A549 (cell line): ENCODE measurements around the gene GPX4. TPM values are rescaled to one million over a fixed set of nuclear protein-coding genes. Genes with fewer than 3 reads are reported as not detected.

Source experiments
- ATAC-seq, 2 experiments: fragments of 200-7000 bp in 1 of 2; fragments of >200 bp in 1 of 2; cut with Nextera tagmentation in 1 of 2; cut with Tn5 transposase in 1 of 2; 3 replicates each; pipeline versions ENCODE4 v1.8.0 to v1.9.1; 2018 to 2020; ENCODE audit warnings: mild to moderate bottlenecking in 1 of 2, moderate library complexity in 1 of 2
- CTCF ChIA-PET: fragments of 300-600 bp; sonication (Branson Sonifier 250); formaldehyde crosslinking; extraction: SDS; loops from one replicate; lab custom pipeline; 2021; ENCODE audit warnings: antibody characterized with exemption, inconsistent platforms; lab: Yijun Ruan, JAX
- POLR2A ChIA-PET: fragments of 350-600 bp; formaldehyde crosslinking; extraction: SDS; loops from one replicate; lab custom pipeline; 2021; ENCODE audit warnings: antibody characterized with exemption, inconsistent platforms; lab: Yijun Ruan, JAX
- DNase-seq, 2 experiments: peaks; one replicate each; pipeline versions ENCODE4 v3.0.0 to v3.0.0-alpha.2; 2011 to 2016; ENCODE audit warnings: low read depth in 1 of 2, low spot score in 1 of 2
- FAIRE-seq: peaks from 2 replicates; lab custom pipeline; 2011; peaks lifted over from hg19 to GRCh38; lab: Jason Lieb, UNC
- H3K27ac ChIP-seq, 2 experiments: fragments of >200 bp; sonication (Bioruptor Twin); formaldehyde crosslinking; 3 replicates each; pipeline ENCODE4 v1.5.1; 2016 to 2017
- H3K4me1 ChIP-seq: fragments of >200 bp; sonication (Bioruptor Twin); formaldehyde crosslinking; 3 replicates; pipeline ENCODE4 v1.6.1; 2016
- H3K4me2 ChIP-seq: fragments of >200 bp; sonication (Bioruptor Twin); formaldehyde crosslinking; 3 replicates; pipeline ENCODE4 v1.6.1; 2016
- H3K4me3 ChIP-seq: fragments of >200 bp; sonication (Bioruptor Twin); formaldehyde crosslinking; 3 replicates; pipeline ENCODE4 v1.5.1; 2016
- H3K9me3 ChIP-seq: fragments of >200 bp; sonication (Bioruptor Twin); formaldehyde crosslinking; 3 replicates; pipeline ENCODE4 v1.6.1; 2016
- ATOH8 ChIP-seq: fragments of 250-450 bp; sonication (Bioruptor Pico); IDR thresholded peaks from 2 replicates; pipeline ENCODE4 v1.5.0; 2020; ENCODE audit warnings: low read depth, mild to moderate bottlenecking, moderate library complexity
- BCL3 ChIP-seq: fragments of >200 bp; sonication (Bioruptor Twin); formaldehyde crosslinking; IDR thresholded peaks from 3 replicates; pipeline ENCODE4 v1.6.1; 2016
- BHLHE40 ChIP-seq: IDR thresholded peaks from 2 replicates; pipeline ENCODE4 v1.6.1; 2012; ENCODE audit warnings: low read depth, low read length, inconsistent platforms
- CBX8 ChIP-seq: fragments of 200-600 bp; sonication (generic); IDR thresholded peaks from 2 replicates; pipeline ENCODE4 v1.6.1; 2016
- ESRRA ChIP-seq: fragments of 150-350 bp; IDR thresholded peaks from 2 replicates; pipeline ENCODE4 v1.6.1; 2014; ENCODE audit warnings: mild to moderate bottlenecking, low read length, borderline replicate concordance
- HDAC2 ChIP-seq: fragments of 200-600 bp; sonication (generic); IDR thresholded peaks from 2 replicates; pipeline ENCODE4 v1.6.1; 2016
- KDM1A ChIP-seq: fragments of 200-600 bp; sonication (generic); IDR thresholded peaks from 2 replicates; pipeline ENCODE4 v1.6.1; 2016; ENCODE audit warnings: low read depth, mild to moderate bottlenecking
- NR3C1 ChIP-seq: fragments of >200 bp; sonication (Bioruptor Twin); formaldehyde crosslinking; IDR thresholded peaks from 3 replicates; pipeline ENCODE4 v1.6.1; 2017
- POLR2AphosphoS2 ChIP-seq: conservative IDR thresholded peaks from 2 replicates; pipeline ENCODE4 v1.6.1; 2012; ENCODE audit warnings: low read length, improper control_type of control experiment, inconsistent platforms
- RAD21 ChIP-seq, 2 experiments: fragments of >200 bp in 1 of 2; sonication (Bioruptor Twin) in 1 of 2; formaldehyde crosslinking in 1 of 2; IDR thresholded peaks in 1 of 2; conservative IDR thresholded peaks in 1 of 2; 2 replicates in 1 of 2; 3 replicates in 1 of 2; pipeline ENCODE4 v1.6.1; 2012 to 2018; ENCODE audit warnings: inconsistent platforms in 1 of 2
- RCOR1 ChIP-seq: fragments of 150-350 bp; IDR thresholded peaks from 2 replicates; pipeline ENCODE4 v1.6.1; 2014; ENCODE audit warnings: antibody characterized with exemption, low read length, low read depth
- ZFP36 ChIP-seq: fragments of 450-650 bp; IDR thresholded peaks from 2 replicates; pipeline ENCODE4 v1.6.1; 2014; ENCODE audit warnings: borderline replicate concordance; ENCODE audit not compliant: partially characterized antibody
- ZSCAN20 ChIP-seq: fragments of 250-450 bp; sonication (Bioruptor Pico); IDR thresholded peaks from 2 replicates; pipeline ENCODE4 v1.8.0; 2022; ENCODE audit warnings: mild to moderate bottlenecking, moderate library complexity
- WGBS: methylation state at CpG from one replicate; pipeline ENCODE4 v1.1.6; 2017; ENCODE audit errors: missing lambda C conversion rate; 5-methylcytosine and 5-hydroxymethylcytosine counted together
- polyA plus RNA-seq, 4 experiments: library from polyadenylated mRNA; depleted of rRNA in 3 of 4; stranded (reverse); fragments of >200 nt; fragmentation: RNase III in 1 of 4; extraction: RNeasy Plus Mini Kit Qiagen cat#74134 plus additional on column Dnase treatment in 1 of 4; gene quantifications; 2 replicates in 3 of 4; 3 replicates in 1 of 4; pipeline ENCODE4 v1.2.3, GENCODE V29; 2011 to 2017
- TF ChIP-seq, protein P1 (sequence below): fragments of 200-600 bp; sonication (generic); IDR thresholded peaks from 2 replicates; pipeline ENCODE4 v1.6.1; 2016; ENCODE audit warnings: antibody characterized with exemption, mild to moderate bottlenecking, moderate library complexity

The GPX4 gene
- polyA plus RNA-seq, 2 of the 4 experiments (the other 2 are of a cell fraction): 248 to 394 TPM

DNA sequence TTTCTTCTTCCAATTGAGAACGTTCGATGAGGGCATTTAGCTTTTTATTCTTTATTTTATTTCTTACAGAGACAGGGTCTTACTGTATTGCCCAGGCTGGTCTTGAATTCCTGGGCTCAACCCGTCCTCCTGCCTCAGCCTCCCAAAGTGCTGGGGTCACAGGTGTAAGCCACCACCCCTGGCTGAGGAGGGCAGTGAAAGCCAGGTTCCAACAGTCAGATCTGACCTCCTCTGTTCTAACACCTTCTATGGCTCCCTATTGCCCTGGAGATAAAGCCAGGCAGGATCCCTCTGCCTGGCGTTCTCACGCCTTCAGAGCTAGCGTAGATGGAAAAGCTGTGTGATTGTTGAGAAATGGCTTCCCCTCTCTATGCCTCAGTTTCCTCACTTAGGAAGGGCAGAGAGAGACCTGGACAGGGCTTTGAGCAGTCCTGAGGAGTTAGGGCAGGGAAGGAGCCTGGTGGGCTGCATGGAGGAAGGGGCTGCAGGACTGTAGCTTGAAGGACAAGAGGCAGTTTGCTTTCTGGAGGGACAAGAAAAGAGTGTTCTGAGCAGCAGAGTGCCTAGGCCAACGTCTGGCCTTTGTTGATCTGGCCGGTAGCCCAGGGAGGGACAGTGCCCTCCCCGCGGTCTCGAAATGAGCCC is 31.3 kb upstream of the GPX4 start:
- ChIA-PET CTCF (interaction anchor here (0.8 to 2.7 kb wide), 4 partner anchors 8 to 167 kb away, joined by 3 to 13 read pairs (median 4); no protein-coding TSS in a partner anchor), POLR2A (interaction anchor here (0.5 kb wide), 1 partner anchor 24 kb away, joined by 3 read pairs; no protein-coding TSS in a partner anchor)
- TF ChIP-seq ATOH8 (CRISPR knock-in tag) (no peak), KDM1A (peak; percentile 95), HDAC2 (peak; percentile 57; the same call in 1 of the 2 replicates), POLR2AphosphoS2 (no peak), RAD21 (conservative IDR thresholded peaks at IDR 0.05 in 1 of 2, IDR thresholded peaks at IDR 0.05 in 1 of 2) (no peak), BHLHE40 (no peak), ZFP36 (peak; percentile 86)
- TF ChIP-seq, all 56 proteins: peak for 3
- WGBS: 85% methylated on average over 11 of the region's 11 CpGs
- no peak for FAIRE-seq
- Histone ChIP-seq H3K9me3 (no peaks in the 10 kb centered on the region), H3K4me1 (peaks cover 15% of the 10 kb centered on the region), H3K4me2 (no peak overlapping the region), H3K4me3 (no peak overlapping the region), H3K27ac (no peak overlapping the region)
- no peak for ATAC-seq
- no peak for DNase-seq

DNA sequence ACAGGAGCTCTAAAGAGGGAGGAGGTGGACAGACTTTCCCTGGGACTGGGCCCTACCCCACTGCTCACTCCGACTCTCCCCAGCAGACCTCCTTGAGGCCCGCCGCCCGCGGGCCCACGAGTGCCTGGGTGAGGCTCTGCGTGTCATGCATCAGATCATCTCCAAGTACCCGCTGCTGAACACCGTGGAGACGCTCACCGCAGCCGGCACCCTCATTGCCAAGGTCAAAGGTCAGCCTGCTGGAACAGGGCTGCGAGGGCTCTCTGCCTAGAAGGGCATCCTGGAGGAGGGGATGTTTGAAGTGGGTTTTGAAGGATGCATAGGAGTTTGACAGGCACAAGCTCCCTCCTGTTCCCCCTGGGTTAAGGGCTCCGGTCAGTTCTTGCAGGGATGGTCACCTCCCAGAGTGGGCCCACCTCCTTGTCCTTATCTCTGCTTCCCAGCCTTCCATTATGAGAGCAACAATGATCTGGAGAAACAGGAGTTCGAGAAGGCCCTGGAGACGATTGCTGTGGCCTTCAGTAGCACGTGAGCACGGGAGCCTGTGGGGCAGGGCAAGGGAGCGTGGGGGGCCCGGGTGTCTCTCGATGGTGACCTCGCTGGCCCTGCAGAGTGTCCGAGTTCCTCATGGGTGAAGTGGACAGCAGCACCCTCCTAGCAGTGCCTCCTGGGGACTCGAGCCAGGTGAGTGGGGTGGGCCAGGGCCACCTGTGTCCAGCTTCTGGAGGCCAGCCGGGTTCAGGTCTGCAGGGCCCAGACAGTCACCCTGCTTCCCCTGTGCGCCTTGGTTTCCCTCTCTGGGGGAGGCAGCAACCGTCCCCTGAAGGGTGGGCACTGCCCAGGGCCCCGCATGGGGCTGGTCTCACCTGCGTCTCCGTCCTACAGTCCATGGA is 30.5 kb upstream of the GPX4 start:
- Histone ChIP-seq H3K4me2 (no peak overlapping the region; the same call in 2 of the 3 replicates), H3K4me1 (peaks cover 13% of the 10 kb centered on the region), H3K9me3 (no peaks in the 10 kb centered on the region), H3K27ac (peak overlapping the region in 1 of 2 experiments; percentile 99; a peak in 1 of 6 replicates), H3K4me3 (no peak overlapping the region)
- ChIA-PET POLR2A (interaction anchor here (0.5 kb wide), 1 partner anchor 24 kb away, joined by 3 read pairs; no protein-coding TSS in a partner anchor), CTCF (interaction anchor here (1.6 kb wide), 1 partner anchor 8 kb away, joined by 4 read pairs; no protein-coding TSS in a partner anchor)
- DNase-seq (no peak), ATAC-seq (peak in 1 of 2 experiments; percentile 2; a peak in 1 of 6 replicates), FAIRE-seq (no peak)
- TF ChIP-seq, protein P1, sequence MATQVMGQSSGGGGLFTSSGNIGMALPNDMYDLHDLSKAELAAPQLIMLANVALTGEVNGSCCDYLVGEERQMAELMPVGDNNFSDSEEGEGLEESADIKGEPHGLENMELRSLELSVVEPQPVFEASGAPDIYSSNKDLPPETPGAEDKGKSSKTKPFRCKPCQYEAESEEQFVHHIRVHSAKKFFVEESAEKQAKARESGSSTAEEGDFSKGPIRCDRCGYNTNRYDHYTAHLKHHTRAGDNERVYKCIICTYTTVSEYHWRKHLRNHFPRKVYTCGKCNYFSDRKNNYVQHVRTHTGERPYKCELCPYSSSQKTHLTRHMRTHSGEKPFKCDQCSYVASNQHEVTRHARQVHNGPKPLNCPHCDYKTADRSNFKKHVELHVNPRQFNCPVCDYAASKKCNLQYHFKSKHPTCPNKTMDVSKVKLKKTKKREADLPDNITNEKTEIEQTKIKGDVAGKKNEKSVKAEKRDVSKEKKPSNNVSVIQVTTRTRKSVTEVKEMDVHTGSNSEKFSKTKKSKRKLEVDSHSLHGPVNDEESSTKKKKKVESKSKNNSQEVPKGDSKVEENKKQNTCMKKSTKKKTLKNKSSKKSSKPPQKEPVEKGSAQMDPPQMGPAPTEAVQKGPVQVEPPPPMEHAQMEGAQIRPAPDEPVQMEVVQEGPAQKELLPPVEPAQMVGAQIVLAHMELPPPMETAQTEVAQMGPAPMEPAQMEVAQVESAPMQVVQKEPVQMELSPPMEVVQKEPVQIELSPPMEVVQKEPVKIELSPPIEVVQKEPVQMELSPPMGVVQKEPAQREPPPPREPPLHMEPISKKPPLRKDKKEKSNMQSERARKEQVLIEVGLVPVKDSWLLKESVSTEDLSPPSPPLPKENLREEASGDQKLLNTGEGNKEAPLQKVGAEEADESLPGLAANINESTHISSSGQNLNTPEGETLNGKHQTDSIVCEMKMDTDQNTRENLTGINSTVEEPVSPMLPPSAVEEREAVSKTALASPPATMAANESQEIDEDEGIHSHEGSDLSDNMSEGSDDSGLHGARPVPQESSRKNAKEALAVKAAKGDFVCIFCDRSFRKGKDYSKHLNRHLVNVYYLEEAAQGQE: no peak
- TF ChIP-seq NR3C1: no peak
- TF ChIP-seq ZFP36: peak; percentile 62
- 86% methylated on average over 21 of the region's 30 CpGs for WGBS

DNA sequence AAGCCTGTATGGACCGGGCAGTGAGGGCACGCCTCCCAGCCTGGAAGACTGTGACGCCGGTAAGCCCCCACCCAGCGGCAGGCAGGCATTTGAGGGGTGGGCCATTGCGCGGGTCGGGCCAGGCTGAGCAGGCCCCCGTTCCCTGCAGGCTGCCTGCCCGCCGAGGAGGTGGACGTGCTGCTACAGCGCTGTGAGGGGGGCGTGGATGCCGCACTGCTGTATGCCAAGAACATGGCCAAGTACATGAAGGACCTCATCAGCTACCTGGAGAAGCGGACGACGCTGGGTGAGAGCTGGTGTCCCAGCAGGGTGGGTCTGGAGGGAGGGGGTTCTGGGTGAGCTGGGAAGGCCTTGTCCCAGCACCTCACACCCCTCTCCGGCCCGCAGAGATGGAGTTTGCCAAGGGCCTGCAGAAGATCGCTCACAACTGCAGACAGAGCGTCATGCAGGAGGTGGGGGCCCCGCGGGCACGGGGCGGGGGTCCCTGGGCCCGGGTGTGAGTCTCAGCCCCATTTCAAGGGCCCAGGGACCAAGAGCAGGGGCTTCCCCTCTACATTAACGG is 29.8 kb upstream of the GPX4 start:
- H3K27ac ChIP-seq: peak overlapping the region; percentile 96 to 99
- FAIRE-seq (no peak), DNase-seq (no peak), ATAC-seq (peak; percentile 20 to 28; a peak in 4 of 6 replicates)
- ChIA-PET CTCF (interaction anchor here (1.6 kb wide), 1 partner anchor 9 kb away, joined by 4 read pairs; no protein-coding TSS in a partner anchor), POLR2A (interaction anchor here (0.6 to 1.4 kb wide), 6 partner anchors 9 to 195 kb away, joined by 3 to 8 read pairs (median 3); partner anchors contain the start of gene POLR2E)
- WGBS: 94% methylated on average over 3 of the region's 28 CpGs
- peak overlapping the region; percentile 61 for H3K4me3 ChIP-seq
- H3K9me3 ChIP-seq: no peaks in the 10 kb centered on the region
- H3K4me2 ChIP-seq: peak overlapping the region; percentile 98
- peaks cover 13% of the 10 kb centered on the region for H3K4me1 ChIP-seq
- TF ChIP-seq ATOH8 (CRISPR knock-in tag) (no peak), ESRRA (no peak), BCL3 (no peak), RAD21 (conservative IDR thresholded peaks at IDR 0.05 in 1 of 2, IDR thresholded peaks at IDR 0.05 in 1 of 2) (no peak), CBX8 (no peak), RCOR1 (no peak), ZSCAN20 (CRISPR knock-in tag) (no peak), BHLHE40 (no peak)
- TF ChIP-seq, protein P1: no peak
